ENCODE measurements around the gene LRRIQ4.

The LRRIQ4 gene

GRCh38 chr3:169781209-169781855 is 31.3 kb upstream of the LRRIQ4 start:
- no peak for TF ChIP-seq GLIS3 (CRISPR knock-in tag; IDR thresholded peaks at IDR 0.05)
- TF ChIP-seq SNAI2 (CRISPR knock-in tag; IDR thresholded peaks at IDR 0.05): no peak
- TF ChIP-seq ISL1 (CRISPR knock-in tag; IDR thresholded peaks at IDR 0.05): no peak
- no peak for TF ChIP-seq ESRRG (CRISPR knock-in tag; IDR thresholded peaks at IDR 0.05)
- TF ChIP-seq CSDC2 (CRISPR knock-in tag; IDR thresholded peaks at IDR 0.05): no peak
- no peak for TF ChIP-seq ZFP30 (CRISPR knock-in tag; IDR thresholded peaks at IDR 0.05)
- no peak for TF ChIP-seq RARB (CRISPR knock-in tag; IDR thresholded peaks at IDR 0.05)
- no peak for TF ChIP-seq ZNF70 (CRISPR knock-in tag; IDR thresholded peaks at IDR 0.05)
- TF ChIP-seq PATZ1 (CRISPR knock-in tag; IDR thresholded peaks at IDR 0.05; ENCODE audit: borderline replicate concordance): no peak
- TF ChIP-seq CSRNP3 (CRISPR knock-in tag; IDR thresholded peaks at IDR 0.05): no peak
- TF ChIP-seq POU6F1 (CRISPR knock-in tag; IDR thresholded peaks at IDR 0.05; ENCODE audit: borderline replicate concordance, low read depth): no peak
- TF ChIP-seq PPARA (CRISPR knock-in tag; IDR thresholded peaks at IDR 0.05; ENCODE audit: borderline replicate concordance): no peak
- no peak for TF ChIP-seq BACH2 (CRISPR knock-in tag; IDR thresholded peaks at IDR 0.05; ENCODE audit: borderline replicate concordance)
- no peak for TF ChIP-seq ZNF8 (CRISPR knock-in tag; IDR thresholded peaks at IDR 0.05)
- no peak for TF ChIP-seq TSHZ2 (CRISPR knock-in tag; IDR thresholded peaks at IDR 0.05)
- no peak for TF ChIP-seq CREB5 (CRISPR knock-in tag; IDR thresholded peaks at IDR 0.05; ENCODE audit: low read depth)
- TF ChIP-seq TOX (CRISPR knock-in tag; IDR thresholded peaks at IDR 0.05; ENCODE audit: borderline replicate concordance): no peak
- TF ChIP-seq TCF4 (CRISPR knock-in tag; IDR thresholded peaks at IDR 0.05; ENCODE audit: borderline replicate concordance): no peak
- no peak for ATAC-seq

GRCh38 chr3:169787120-169787519 is 25.6 kb upstream of the LRRIQ4 start:
- no peak for ATAC-seq
- TF ChIP-seq RARB (CRISPR knock-in tag; IDR thresholded peaks at IDR 0.05): no peak
- TF ChIP-seq TCF4 (CRISPR knock-in tag; IDR thresholded peaks at IDR 0.05; ENCODE audit: borderline replicate concordance): no peak
- no peak for TF ChIP-seq TSHZ2 (CRISPR knock-in tag; IDR thresholded peaks at IDR 0.05)
- TF ChIP-seq ZNF70 (CRISPR knock-in tag; IDR thresholded peaks at IDR 0.05): no peak
- no peak for TF ChIP-seq ZFP30 (CRISPR knock-in tag; IDR thresholded peaks at IDR 0.05)
- TF ChIP-seq ARNTL (CRISPR knock-in tag; IDR thresholded peaks at IDR 0.05; ENCODE audit: borderline replicate concordance, low read depth): no peak
- TF ChIP-seq CSDC2 (CRISPR knock-in tag; IDR thresholded peaks at IDR 0.05): no peak
- no peak for TF ChIP-seq TOX (CRISPR knock-in tag; IDR thresholded peaks at IDR 0.05; ENCODE audit: borderline replicate concordance)
- no peak for TF ChIP-seq OSR1 (CRISPR knock-in tag; IDR thresholded peaks at IDR 0.05)
- TF ChIP-seq PATZ1 (CRISPR knock-in tag; IDR thresholded peaks at IDR 0.05; ENCODE audit: borderline replicate concordance): no peak
- TF ChIP-seq ISL1 (CRISPR knock-in tag; IDR thresholded peaks at IDR 0.05): no peak
- TF ChIP-seq ESRRG (CRISPR knock-in tag; IDR thresholded peaks at IDR 0.05): no peak
- TF ChIP-seq ZFP3 (CRISPR knock-in tag; IDR thresholded peaks at IDR 0.05): no peak
- TF ChIP-seq PPARA (CRISPR knock-in tag; IDR thresholded peaks at IDR 0.05; ENCODE audit: borderline replicate concordance): no peak
- TF ChIP-seq ZC3H10 (CRISPR knock-in tag; IDR thresholded peaks at IDR 0.05): no peak
- no peak for TF ChIP-seq CREB5 (CRISPR knock-in tag; IDR thresholded peaks at IDR 0.05; ENCODE audit: low read depth)
